Gastroesophageal sphincter (tissue), 4 donors: ENCODE data around the gene OLFML2A. TPM values are rescaled to one million over a fixed set of nuclear protein-coding genes. Genes with fewer than 3 reads are reported as not detected.

Experiments
- ATAC-seq: fragments of 150-250 bp; one replicate; pipeline ENCODE4 v1.9.1; 2016; ENCODE audit warnings: mild to moderate bottlenecking, moderate library complexity
- H3K27ac ChIP-seq, 4 donors: fragments of 200-600 bp; sonication (generic) in 3 of 4; 1 replicate in 3 of 4; 2 replicates in 1 of 4; pipeline ENCODE4 v1.5.1; 2016 to 2019
- H3K27me3 ChIP-seq: fragments of 200-600 bp; sonication (generic); one replicate; pipeline ENCODE4 v1.5.1; 2019
- H3K36me3 ChIP-seq, 2 donors: fragments of 200-600 bp; sonication (generic); one replicate each; pipeline ENCODE4 v1.5.1; 2019; ENCODE audit warnings: control low read depth in 1 of 2
- H3K4me1 ChIP-seq, 3 donors: fragments of 200-600 bp; sonication (generic); 1 replicate in 2 of 3; 2 replicates in 1 of 3; pipeline ENCODE4 v1.5.1; 2016 to 2019; ENCODE audit warnings: control low read depth in 2 of 3
- H3K4me3 ChIP-seq, 2 donors: fragments of 200-600 bp; sonication (generic); one replicate each; pipeline ENCODE4 v1.5.1; 2019; ENCODE audit warnings: mild to moderate bottlenecking in 1 of 2, moderate library complexity in 1 of 2
- H3K9me3 ChIP-seq, 3 donors: fragments of 200-600 bp; sonication (generic); one replicate each; pipeline ENCODE4 v1.5.1; 2017 to 2019; ENCODE audit warnings: control low read depth in 2 of 3
- EP300 ChIP-seq: sonication (generic); formaldehyde crosslinking; IDR thresholded peaks from one replicate; pipeline ENCODE4 v1.6.1; 2017; ENCODE audit warnings: antibody characterized with exemption, mild to moderate bottlenecking
- POLR2A ChIP-seq, 2 donors: fragments of 450-650 bp; IDR thresholded peaks; one replicate each; pipeline ENCODE4 v1.6.1; 2017; ENCODE audit warnings: antibody characterized with exemption in 2 of 2, mild to moderate bottlenecking in 2 of 2, moderate library complexity in 1 of 2
- POLR2AphosphoS5 ChIP-seq: sonication (generic); formaldehyde crosslinking; IDR thresholded peaks from one replicate; pipeline ENCODE4 v1.6.1; 2017; ENCODE audit warnings: antibody characterized with exemption
- WGBS, 2 donors: methylation state at CpG; one replicate each; pipeline ENCODE4 v1.1.5; 2018; ENCODE audit warnings: low coverage in 1 of 2; 5-methylcytosine and 5-hydroxymethylcytosine counted together
- total RNA-seq, 4 donors: library from RNA; depleted of rRNA; stranded (reverse); fragments of >200 nt; gene quantifications; one replicate each; pipeline ENCODE4 v1.1.0, GENCODE V29; 2016
- TF ChIP-seq, protein P1 (sequence below), 4 experiments: fragments of 200-600 bp in 2 of 4; fragments of 450-650 bp in 2 of 4; sonication (generic) in 1 of 4; IDR thresholded peaks; one replicate each; pipeline ENCODE4 v1.5.1; 2017 to 2019; ENCODE audit warnings: antibody characterized with exemption in 4 of 4, mild to moderate bottlenecking in 2 of 4, moderate library complexity in 2 of 4

OLFML2A gene
- total RNA-seq, 4 donors from 2014 or later, result 21.7 to 85.7 (median 43.2) TPM

DNA sequence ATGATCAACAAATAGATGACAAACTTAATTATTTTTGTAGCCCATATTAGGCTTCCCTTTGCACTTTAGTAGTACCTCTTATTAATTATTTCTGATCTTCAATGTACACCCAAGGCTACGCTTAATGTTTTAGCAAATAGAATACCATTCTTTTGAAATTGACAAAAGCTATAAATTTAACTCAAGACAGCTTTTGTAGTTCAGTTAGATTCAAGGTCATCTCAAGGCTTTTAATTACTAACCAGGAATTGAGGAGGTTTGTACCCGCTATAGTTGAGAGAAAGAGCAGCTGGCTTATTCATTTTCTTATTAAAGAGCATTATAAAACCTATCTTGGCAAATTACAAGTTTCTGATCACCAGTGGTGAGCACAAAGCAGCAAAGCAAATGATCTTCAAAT lies 20.9 kb upstream of the OLFML2A start:
- H3K9me3 ChIP-seq, result no peaks in the 10 kb centered on the region
- H3K4me3 ChIP-seq, result no peak overlapping the region
- H3K4me1 ChIP-seq, result peaks cover 0 to 4% (median 0%) of the 10 kb centered on the region in 3 donors
- TF ChIP-seq POLR2AphosphoS5 (no peak), EP300 (no peak), POLR2A (IDR thresholded peaks at IDR 0.05) (no peak)
- TF ChIP-seq, protein P1, sequence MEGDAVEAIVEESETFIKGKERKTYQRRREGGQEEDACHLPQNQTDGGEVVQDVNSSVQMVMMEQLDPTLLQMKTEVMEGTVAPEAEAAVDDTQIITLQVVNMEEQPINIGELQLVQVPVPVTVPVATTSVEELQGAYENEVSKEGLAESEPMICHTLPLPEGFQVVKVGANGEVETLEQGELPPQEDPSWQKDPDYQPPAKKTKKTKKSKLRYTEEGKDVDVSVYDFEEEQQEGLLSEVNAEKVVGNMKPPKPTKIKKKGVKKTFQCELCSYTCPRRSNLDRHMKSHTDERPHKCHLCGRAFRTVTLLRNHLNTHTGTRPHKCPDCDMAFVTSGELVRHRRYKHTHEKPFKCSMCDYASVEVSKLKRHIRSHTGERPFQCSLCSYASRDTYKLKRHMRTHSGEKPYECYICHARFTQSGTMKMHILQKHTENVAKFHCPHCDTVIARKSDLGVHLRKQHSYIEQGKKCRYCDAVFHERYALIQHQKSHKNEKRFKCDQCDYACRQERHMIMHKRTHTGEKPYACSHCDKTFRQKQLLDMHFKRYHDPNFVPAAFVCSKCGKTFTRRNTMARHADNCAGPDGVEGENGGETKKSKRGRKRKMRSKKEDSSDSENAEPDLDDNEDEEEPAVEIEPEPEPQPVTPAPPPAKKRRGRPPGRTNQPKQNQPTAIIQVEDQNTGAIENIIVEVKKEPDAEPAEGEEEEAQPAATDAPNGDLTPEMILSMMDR (IDR thresholded peaks at IDR 0.05), result no peak
- no peak overlapping the region for H3K27ac ChIP-seq
- no peak for ATAC-seq
- H3K27me3 ChIP-seq, result peaks cover 74% of the 10 kb centered on the region
- 90 to 100% methylated on average over 2 of the region's 2 CpGs for WGBS, 2 donors
- H3K36me3 ChIP-seq, result no peaks in the 10 kb centered on the region

GRCh38 chr9:124757616-124758015 lies 19.3 kb upstream of the OLFML2A start:
- 39 to 44% methylated on average over 6 of the region's 6 CpGs for WGBS, 2 donors
- Histone ChIP-seq H3K36me3 (no peaks in the 10 kb centered on the region), H3K4me1 (peaks cover 0 to 4% (median 0%) of the 10 kb centered on the region in 3 donors), H3K9me3 (no peaks in the 10 kb centered on the region), H3K27ac (no peak overlapping the region), H3K4me3 (no peak overlapping the region), H3K27me3 (peaks cover 89% of the 10 kb centered on the region)
- TF ChIP-seq POLR2A (IDR thresholded peaks at IDR 0.05) (no peak), POLR2AphosphoS5 (no peak), EP300 (no peak)
- TF ChIP-seq, protein P1 (IDR thresholded peaks at IDR 0.05), result no peak
- ATAC-seq, result no peak

GRCh38 chr9:124758061-124758460 lies 18.9 kb upstream of the OLFML2A start:
- 34 to 50% methylated on average over 2 to 3 of the region's 3 CpGs for WGBS, 2 donors
- no peak overlapping the region for H3K27ac ChIP-seq
- TF ChIP-seq, protein P1 (IDR thresholded peaks at IDR 0.05), result no peak
- TF ChIP-seq POLR2A (IDR thresholded peaks at IDR 0.05) (no peak), POLR2AphosphoS5 (no peak), EP300 (no peak)
- H3K4me3 ChIP-seq, result no peak overlapping the region
- ATAC-seq, result no peak
- H3K4me1 ChIP-seq, result peaks cover 0 to 4% (median 0%) of the 10 kb centered on the region in 3 donors
- H3K36me3 ChIP-seq, result no peaks in the 10 kb centered on the region
- H3K27me3 ChIP-seq, result peaks cover 94% of the 10 kb centered on the region
- no peaks in the 10 kb centered on the region for H3K9me3 ChIP-seq

- H3K27ac ChIP-seq, result no peak overlapping the region
- H3K9me3 ChIP-seq, result no peaks in the 10 kb centered on the region
- H3K27me3 ChIP-seq, result peaks cover 98% of the 10 kb centered on the region
- H3K4me3 ChIP-seq, result no peak overlapping the region
- H3K36me3 ChIP-seq, result no peaks in the 10 kb centered on the region
- ATAC-seq, result no peak
- H3K4me1 ChIP-seq, result peaks cover 0 to 4% (median 0%) of the 10 kb centered on the region in 3 donors
- TF ChIP-seq, protein P1 (IDR thresholded peaks at IDR 0.05), result no peak
- no peak for TF ChIP-seq EP300
- TF ChIP-seq POLR2A (IDR thresholded peaks at IDR 0.05), result no peak
- TF ChIP-seq POLR2AphosphoS5, result no peak
Measured at GRCh38 chr9:124758691-124759090, 18.2 kb upstream of the OLFML2A start.

- Histone ChIP-seq H3K36me3 (no peaks in the 10 kb centered on the region), H3K27me3 (peaks cover 98% of the 10 kb centered on the region), H3K4me1 (peaks cover 0 to 4% (median 0%) of the 10 kb centered on the region in 3 donors), H3K9me3 (no peaks in the 10 kb centered on the region), H3K4me3 (no peak overlapping the region), H3K27ac (no peak overlapping the region)
- no peak for ATAC-seq
- TF ChIP-seq, protein P1 (IDR thresholded peaks at IDR 0.05), result no peak
- TF ChIP-seq EP300 (no peak), POLR2A (IDR thresholded peaks at IDR 0.05) (no peak), POLR2AphosphoS5 (no peak)
- WGBS, 2 donors, result 100% methylated on average over 2 of the region's 2 CpGs; no CpG with 5 or more reads in 1 of the 2 donors
Measured at GRCh38 chr9:124759327-124759726, 17.6 kb upstream of the OLFML2A start.
